Stimulated activated CD4-positive, alpha-beta T cell treated with anti-CD3 and anti-CD28 coated beads, Interleukin-4, amount 100 ng/mL, for 4 hours (primary cell): Measurements from ENCODE around the gene TAF1A.
A peak's percentile ranks its signal among the peaks of the same experiment; 100 is the strongest.
"Not testable (repeated sequence)": the region's sequence is repeated elsewhere in the genome, so short reads cannot be mapped to it uniquely, and the experiment has no call there.

Source experiments
- DNase-seq, 2 experiments: peaks; one replicate each; pipeline ENCODE4 v3.0.0-alpha.2; 2020

Gene TAF1A

GRCh38 chr1:222589462-222590302 is at the start of gene TAF1A:
TAF1A (minus strand) TSS chr1:222589933.
- DNase-seq = peak; percentile 79 to 86

GRCh38 chr1:222634180-222635013 is 44.7 kb upstream of the TAF1A start:
- DNase-seq = peak; percentile 25 to 40

GRCh38 chr1:222632749-222633148 is 43.0 kb upstream of the TAF1A start:
- DNase-seq = no peak

- DNase-seq = no peak
Observed at GRCh38 chr1:222631611-222632208, 42.0 kb upstream of the TAF1A start.

- DNase-seq = no peak
Observed at GRCh38 chr1:222629921-222630535, 40.3 kb upstream of the TAF1A start.

- no peak for DNase-seq
Observed at GRCh38 chr1:222627232-222627631, 37.5 kb upstream of the TAF1A start.

GRCh38 chr1:222624214-222624613 is 34.5 kb upstream of the TAF1A start:
- DNase-seq = no peak

GRCh38 chr1:222623458-222623857 is 33.7 kb upstream of the TAF1A start:
- DNase-seq = no peak

- no peak for DNase-seq
Observed at GRCh38 chr1:222622765-222623164, 33.0 kb upstream of the TAF1A start.

- no peak for DNase-seq
Observed at GRCh38 chr1:222620566-222620965, 30.8 kb upstream of the TAF1A start.

- peak in 1 of 2 experiments; percentile 5 for DNase-seq
Observed at GRCh38 chr1:222618880-222619596, 29.3 kb upstream of the TAF1A start.

- peak; percentile 31 to 32 for DNase-seq
Observed at GRCh38 chr1:222618001-222618879, 28.5 kb upstream of the TAF1A start, which contains the start of gene MIA3. MIA3 (plus strand) TSS chr1:222618097; CDS start chr1:222618111, 14 bp downstream.

GRCh38 chr1:222617367-222617951 is 27.7 kb upstream of the TAF1A start:
- peak; percentile 86 to 92 for DNase-seq

- DNase-seq = no peak
Observed at GRCh38 chr1:222616525-222616924, 26.8 kb upstream of the TAF1A start.

GRCh38 chr1:222613627-222614026 is 23.9 kb upstream of the TAF1A start:
- DNase-seq = no peak

- DNase-seq = no peak
Observed at GRCh38 chr1:222610728-222611127, 21.0 kb upstream of the TAF1A start.

GRCh38 chr1:222609111-222609510 is 19.4 kb upstream of the TAF1A start:
- not testable (repeated sequence) for DNase-seq

- DNase-seq = no peak
Observed at GRCh38 chr1:222606757-222607156, 17.0 kb upstream of the TAF1A start.

GRCh38 chr1:222601257-222601656 is 11.5 kb upstream of the TAF1A start:
- no peak for DNase-seq

GRCh38 chr1:222600281-222600680 is 10.5 kb upstream of the TAF1A start:
- no peak for DNase-seq

GRCh38 chr1:222596696-222597095 is 7.0 kb upstream of the TAF1A start:
- no peak for DNase-seq
